Gastroesophageal sphincter (tissue), 3 donors: Measurements from ENCODE around the gene CCDC92B.

Experiments
- CTCF ChIP-seq, 4 experiments: fragments of 200-600 bp in 2 of 4; fragments of 450-650 bp in 2 of 4; sonication (generic) in 1 of 4; IDR thresholded peaks; one replicate each; pipeline ENCODE4 v1.5.1; 2017 to 2019; ENCODE audit warnings: antibody characterized with exemption in 4 of 4, mild to moderate bottlenecking in 2 of 4, moderate library complexity in 2 of 4
- EP300 ChIP-seq: sonication (generic); formaldehyde crosslinking; IDR thresholded peaks from one replicate; pipeline ENCODE4 v1.6.1; 2017; ENCODE audit warnings: antibody characterized with exemption, mild to moderate bottlenecking
- POLR2A ChIP-seq, 2 donors: fragments of 450-650 bp; IDR thresholded peaks; one replicate each; pipeline ENCODE4 v1.6.1; 2017; ENCODE audit warnings: antibody characterized with exemption in 2 of 2, mild to moderate bottlenecking in 2 of 2, moderate library complexity in 1 of 2

GRCh38 chr17:2735896-2736295 lies 13.6 kb downstream of the CCDC92B start:
- no peak for TF ChIP-seq CTCF (IDR thresholded peaks at IDR 0.05)
- TF ChIP-seq POLR2A (IDR thresholded peaks at IDR 0.05), result no peak
- no peak for TF ChIP-seq EP300
